ENCODE data around the gene SAYSD1.

The SAYSD1 gene

GRCh38 chr6:39060467-39061160 is 54.4 kb downstream of the SAYSD1 start:
- no peaks in the 10 kb centered on the region for H4K20me1 ChIP-seq (ENCODE audit: insufficient read depth)
- no peak overlapping the region for H3K27ac ChIP-seq
- H3K4me2 ChIP-seq = no peak overlapping the region
- no peaks in the 10 kb centered on the region for H3K79me2 ChIP-seq (ENCODE audit: insufficient read depth, low read depth)
- no peaks in the 10 kb centered on the region for H3K36me3 ChIP-seq (ENCODE audit: insufficient read depth)
- H2AFZ ChIP-seq (ENCODE audit: low read depth) = no peak overlapping the region
- no peaks in the 10 kb centered on the region for H3K27me3 ChIP-seq (ENCODE audit: insufficient read depth, low read depth)
- no peak overlapping the region for H3K4me3 ChIP-seq (IDR thresholded peaks at IDR 0.05; ENCODE audit: insufficient read depth, low read depth, low read length)
- H3K4me1 ChIP-seq (ENCODE audit: low read depth, poor library complexity, severe bottlenecking) = no peaks in the 10 kb centered on the region
- TF ChIP-seq, protein P1, sequence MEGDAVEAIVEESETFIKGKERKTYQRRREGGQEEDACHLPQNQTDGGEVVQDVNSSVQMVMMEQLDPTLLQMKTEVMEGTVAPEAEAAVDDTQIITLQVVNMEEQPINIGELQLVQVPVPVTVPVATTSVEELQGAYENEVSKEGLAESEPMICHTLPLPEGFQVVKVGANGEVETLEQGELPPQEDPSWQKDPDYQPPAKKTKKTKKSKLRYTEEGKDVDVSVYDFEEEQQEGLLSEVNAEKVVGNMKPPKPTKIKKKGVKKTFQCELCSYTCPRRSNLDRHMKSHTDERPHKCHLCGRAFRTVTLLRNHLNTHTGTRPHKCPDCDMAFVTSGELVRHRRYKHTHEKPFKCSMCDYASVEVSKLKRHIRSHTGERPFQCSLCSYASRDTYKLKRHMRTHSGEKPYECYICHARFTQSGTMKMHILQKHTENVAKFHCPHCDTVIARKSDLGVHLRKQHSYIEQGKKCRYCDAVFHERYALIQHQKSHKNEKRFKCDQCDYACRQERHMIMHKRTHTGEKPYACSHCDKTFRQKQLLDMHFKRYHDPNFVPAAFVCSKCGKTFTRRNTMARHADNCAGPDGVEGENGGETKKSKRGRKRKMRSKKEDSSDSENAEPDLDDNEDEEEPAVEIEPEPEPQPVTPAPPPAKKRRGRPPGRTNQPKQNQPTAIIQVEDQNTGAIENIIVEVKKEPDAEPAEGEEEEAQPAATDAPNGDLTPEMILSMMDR (conservative IDR thresholded peaks at IDR 0.05; ENCODE audit: low read depth, low read length) = no peak
- H3K9ac ChIP-seq = no peak overlapping the region

- Histone ChIP-seq H3K4me1 (ENCODE audit: low read depth, poor library complexity, severe bottlenecking) (no peaks in the 10 kb centered on the region), H3K4me3 (IDR thresholded peaks at IDR 0.05; ENCODE audit: insufficient read depth, low read depth, low read length) (no peak overlapping the region), H3K79me2 (ENCODE audit: insufficient read depth, low read depth) (no peaks in the 10 kb centered on the region), H2AFZ (ENCODE audit: low read depth) (no peak overlapping the region), H4K20me1 (ENCODE audit: insufficient read depth) (no peaks in the 10 kb centered on the region), H3K9ac (no peak overlapping the region), H3K27ac (no peak overlapping the region), H3K36me3 (ENCODE audit: insufficient read depth) (no peaks in the 10 kb centered on the region), H3K27me3 (ENCODE audit: insufficient read depth, low read depth) (no peaks in the 10 kb centered on the region), H3K4me2 (no peak overlapping the region)
- TF ChIP-seq, protein P1 (conservative IDR thresholded peaks at IDR 0.05; ENCODE audit: low read depth, low read length) = no peak
Measured at GRCh38 chr6:39059496-39060310, 55.3 kb downstream of the SAYSD1 start.

DNA sequence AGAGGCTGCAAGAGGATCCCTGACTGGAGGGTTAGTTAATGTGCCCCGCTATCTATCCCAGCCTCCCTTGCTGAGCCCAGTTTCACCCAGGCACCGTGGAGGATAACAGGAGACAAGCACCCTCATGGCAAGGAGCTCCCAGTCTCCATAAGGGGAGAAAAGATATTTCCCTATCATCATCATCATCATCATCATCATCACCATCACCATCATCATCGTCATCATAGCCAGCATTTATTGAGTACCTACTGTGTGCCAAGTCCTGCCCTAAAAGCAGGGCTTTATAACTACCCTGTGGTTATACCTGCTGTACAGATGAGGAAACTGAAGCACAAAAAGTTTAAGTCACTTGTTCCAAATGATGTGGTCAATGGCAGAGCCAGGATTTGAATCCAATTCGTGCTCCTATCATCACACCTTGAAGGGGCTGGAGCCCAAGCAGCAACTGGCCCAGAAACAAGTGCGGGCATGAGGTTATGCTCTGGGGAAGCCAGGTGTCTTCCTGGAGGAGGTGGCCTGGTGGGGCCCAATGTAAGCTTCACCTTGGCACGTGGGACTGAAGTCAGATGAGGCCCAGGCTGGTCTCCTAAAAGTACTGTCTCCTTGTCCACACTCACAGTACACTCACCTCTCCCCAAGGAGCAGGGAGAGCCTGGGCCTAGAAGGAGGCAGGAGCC is 56.4 kb downstream of the SAYSD1 start:
- Histone ChIP-seq H3K27ac (no peak overlapping the region), H3K4me2 (no peak overlapping the region), H4K20me1 (ENCODE audit: insufficient read depth) (no peaks in the 10 kb centered on the region), H3K79me2 (ENCODE audit: insufficient read depth, low read depth) (no peaks in the 10 kb centered on the region), H3K9ac (no peak overlapping the region), H2AFZ (ENCODE audit: low read depth) (no peak overlapping the region), H3K4me3 (IDR thresholded peaks at IDR 0.05; ENCODE audit: insufficient read depth, low read depth, low read length) (no peak overlapping the region), H3K36me3 (ENCODE audit: insufficient read depth) (no peaks in the 10 kb centered on the region), H3K27me3 (ENCODE audit: insufficient read depth, low read depth) (no peaks in the 10 kb centered on the region), H3K4me1 (ENCODE audit: low read depth, poor library complexity, severe bottlenecking) (no peaks in the 10 kb centered on the region)
- TF ChIP-seq, protein P1 (conservative IDR thresholded peaks at IDR 0.05; ENCODE audit: low read depth, low read length) = no peak

- no peak overlapping the region for H3K27ac ChIP-seq
- H3K36me3 ChIP-seq (ENCODE audit: insufficient read depth) = no peaks in the 10 kb centered on the region
- H3K4me1 ChIP-seq (ENCODE audit: low read depth, poor library complexity, severe bottlenecking) = no peaks in the 10 kb centered on the region
- no peak overlapping the region for H3K4me3 ChIP-seq (IDR thresholded peaks at IDR 0.05; ENCODE audit: insufficient read depth, low read depth, low read length)
- no peaks in the 10 kb centered on the region for H3K79me2 ChIP-seq (ENCODE audit: insufficient read depth, low read depth)
- no peaks in the 10 kb centered on the region for H4K20me1 ChIP-seq (ENCODE audit: insufficient read depth)
- H3K9ac ChIP-seq = no peak overlapping the region
- H3K4me2 ChIP-seq = no peak overlapping the region
- TF ChIP-seq, protein P1 (conservative IDR thresholded peaks at IDR 0.05; ENCODE audit: low read depth, low read length) = no peak
- H2AFZ ChIP-seq (ENCODE audit: low read depth) = no peak overlapping the region
- H3K27me3 ChIP-seq (ENCODE audit: insufficient read depth, low read depth) = no peaks in the 10 kb centered on the region
Measured at GRCh38 chr6:39057251-39058155, 57.5 kb downstream of the SAYSD1 start.
